Mammary epithelial cell (primary cell): ENCODE results near the gene PHLDB1.

Source experiments
- CTCF ChIP-seq, 2 donors: IDR thresholded peaks in 1 of 2; conservative IDR thresholded peaks in 1 of 2; 2 replicates each; pipeline ENCODE4 v1.5.1; 2011 to 2012; ENCODE audit warnings: inconsistent platforms in 2 of 2, low read length in 2 of 2, mild to moderate bottlenecking in 2 of 2, control low read depth in 1 of 2, low read depth in 1 of 2; ENCODE audit not compliant: insufficient read depth in 1 of 2; ENCODE audit errors: extremely low read depth in 1 of 2
- EZH2 ChIP-seq: IDR thresholded peaks from 2 replicates; pipeline ENCODE4 v1.6.1; 2012; ENCODE audit warnings: low read length, inconsistent platforms, borderline replicate concordance

GRCh38 chr11:118621784-118622375, 14.5 kb downstream of the PHLDB1 start:
- TF ChIP-seq CTCF (conservative IDR thresholded peaks at IDR 0.05 in 1 of 2, IDR thresholded peaks at IDR 0.05 in 1 of 2; ENCODE audit: extremely low read depth in 1 of 2, insufficient read depth in 1 of 2, low read depth in 1 of 2, low read length in 2 of 2) (no peak), EZH2 (no peak)
